Panc1 (cell line): ENCODE results near the gene LYG2. TPM values are rescaled to one million over a fixed set of nuclear protein-coding genes. Genes with fewer than 3 reads are reported as not detected.

Source experiments
- ATAC-seq: fragments of 200-7000 bp; cut with Tn5 transposase; 2 replicates; pipeline ENCODE4 v1.9.1; 2020; ENCODE audit warnings: mild to moderate bottlenecking, moderate library complexity
- BruUV-seq: library from RNA; stranded (reverse); fragments of 400-500 nt; replicated peaks from 2 replicates; lab custom pipeline; 2021; lab: Mats Ljungman, UMichigan
- CTCF ChIA-PET: fragments of 300-600 bp; sonication (Branson Sonifier 250); formaldehyde crosslinking; loops from one replicate; lab custom pipeline; 2022; ENCODE audit warnings: antibody characterized with exemption; lab: Charles Lee
- POLR2A ChIA-PET: fragments of 300-600 bp; sonication (Branson Sonifier 250); formaldehyde crosslinking; loops from one replicate; lab custom pipeline; 2022; ENCODE audit warnings: antibody characterized with exemption; lab: Charles Lee
- DNase-seq: peaks from one replicate; pipeline ENCODE4 v3.0.0-alpha.2; 2010; ENCODE audit warnings: low read depth, low spot score
- H3K27ac ChIP-seq: 2 replicates; pipeline ENCODE4 v1.5.1; 2011; ENCODE audit warnings: mild to moderate bottlenecking, low read length, inconsistent platforms
- H3K27me3 ChIP-seq: fragments of 200-500 bp; sonication (Bioruptor generic); 2 replicates; pipeline ENCODE4 v1.6.0; 2014; ENCODE audit warnings: low read length, inconsistent platforms; ENCODE audit not compliant: control insufficient read depth, insufficient read depth
- H3K36me3 ChIP-seq: fragments of 200-500 bp; sonication (Bioruptor generic); 2 replicates; pipeline ENCODE4 v1.5.1; 2014; ENCODE audit warnings: inconsistent platforms, mild to moderate bottlenecking, low read length, moderate library complexity; ENCODE audit not compliant: control insufficient read depth, insufficient read depth
- H3K4me1 ChIP-seq: 2 replicates; pipeline ENCODE4 v1.5.1; 2011; ENCODE audit warnings: inconsistent platforms, mild to moderate bottlenecking, low read length, moderate library complexity; ENCODE audit not compliant: control insufficient read depth, insufficient read depth
- H3K4me3 ChIP-seq, 2 experiments: 2 replicates each; pipeline ENCODE4 v1.5.1; 2011 to 2012; ENCODE audit warnings: low read depth in 2 of 2, low read length in 2 of 2, mild to moderate bottlenecking in 2 of 2, inconsistent platforms in 1 of 2, moderate library complexity in 1 of 2
- H3K9me3 ChIP-seq: fragments of 200-500 bp; sonication (Bioruptor generic); 2 replicates; pipeline ENCODE4 v1.5.1; 2014; ENCODE audit warnings: low read depth, mild to moderate bottlenecking, inconsistent platforms, low read length, moderate library complexity; ENCODE audit not compliant: control insufficient read depth, insufficient read depth
- CTCF ChIP-seq: fragments of 450-650 bp; IDR thresholded peaks from 2 replicates; pipeline ENCODE4 v1.5.1; 2017; ENCODE audit warnings: mild to moderate bottlenecking
- POLR2AphosphoS5 ChIP-seq: IDR thresholded peaks from 2 replicates; pipeline ENCODE4 v1.6.1; 2012; ENCODE audit warnings: mild to moderate bottlenecking, low read depth, low read length, moderate library complexity
- REST ChIP-seq, 2 experiments: IDR thresholded peaks; 2 replicates each; pipeline ENCODE4 v1.6.1; 2011 to 2012; ENCODE audit warnings: low read depth in 2 of 2, control low read depth in 1 of 2, low read length in 1 of 2, mild to moderate bottlenecking in 1 of 2, moderate library complexity in 1 of 2; ENCODE audit not compliant: insufficient read depth in 1 of 2
- SIN3A ChIP-seq: IDR thresholded peaks from 2 replicates; pipeline ENCODE4 v1.6.1; 2012; ENCODE audit warnings: low read depth, mild to moderate bottlenecking, low read length, moderate library complexity, borderline replicate concordance; ENCODE audit not compliant: insufficient read depth
- TCF7L2 ChIP-seq: IDR thresholded peaks from 2 replicates; pipeline ENCODE4 v1.6.1; 2011; ENCODE audit warnings: mild to moderate bottlenecking, low read depth, low read length, inconsistent platforms
- in situ Hi-C: cut with HindIII; loops from 2 replicates; pipeline ENCODE4 v1.10.0; 2016; ENCODE audit warnings: low sequenced_read_pairs, low pct_unique_long_range_greater_than_20kb
- intact Hi-C: fragments of 100-400 bp; cut with micrococcal nuclease; formaldehyde crosslinking; loops from one replicate; pipeline ENCODE4 v1.10.0; 2022; ENCODE audit not compliant: unreplicated experiment
- total RNA-seq: library from RNA; stranded (reverse); gene quantifications from one replicate; pipeline ENCODE4 v1.2.1, GENCODE V29; 2021; ENCODE audit not compliant: unreplicated experiment

Gene LYG2
- total RNA-seq, 1 experiment from 2014 or later: not detected

DNA sequence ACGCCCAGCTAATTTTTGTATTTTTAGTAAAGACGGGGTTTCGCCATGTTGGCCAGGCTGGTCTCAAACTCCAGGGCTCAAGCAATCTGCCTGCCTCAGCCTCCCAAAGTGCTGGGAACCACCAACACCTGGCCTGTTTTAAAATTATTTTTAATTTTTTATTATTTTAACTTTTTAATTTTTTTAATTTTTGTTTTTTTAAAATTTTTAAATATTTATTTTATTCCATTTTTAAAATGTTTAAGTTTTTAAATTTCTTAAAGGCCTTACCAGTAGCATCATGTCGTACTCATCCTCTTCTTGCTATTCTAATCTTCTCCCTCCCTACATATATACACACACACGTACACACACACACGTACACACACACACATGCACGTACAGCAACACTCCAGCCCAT, 44.1 kb upstream of the LYG2 start:
- TF ChIP-seq SIN3A (no peak), REST (IDR thresholded peaks at IDR 0.05; ENCODE audit: insufficient read depth in 1 of 2, low read depth in 2 of 2, low read length in 1 of 2) (no peak), TCF7L2 (no peak), CTCF (no peak), POLR2AphosphoS5 (no peak)
- intact Hi-C loops: no loop called here
- Histone ChIP-seq H3K36me3 (no peaks in the 10 kb centered on the region), H3K27me3 (no peaks in the 10 kb centered on the region), H3K4me1 (no peaks in the 10 kb centered on the region), H3K27ac (no peak overlapping the region), H3K9me3 (no peaks in the 10 kb centered on the region), H3K4me3 (no peak overlapping the region)
- in situ Hi-C loops: no loop called here
- ChIA-PET CTCF (no interaction called here), POLR2A (no interaction called here)
- ATAC-seq (no peak), DNase-seq (no peak)
- BruUV-seq: no TSS peak

- Histone ChIP-seq H3K27me3 (no peaks in the 10 kb centered on the region), H3K4me1 (no peaks in the 10 kb centered on the region), H3K27ac (no peak overlapping the region), H3K4me3 (no peak overlapping the region), H3K36me3 (no peaks in the 10 kb centered on the region), H3K9me3 (no peaks in the 10 kb centered on the region)
- CTCF ChIA-PET: no interaction called here
- in situ Hi-C loops (no loop called here), intact Hi-C loops (no loop called here)
- TF ChIP-seq REST (IDR thresholded peaks at IDR 0.05; ENCODE audit: insufficient read depth in 1 of 2, low read depth in 2 of 2, low read length in 1 of 2): no peak
- no peak for TF ChIP-seq SIN3A
- TF ChIP-seq TCF7L2: no peak
- TF ChIP-seq CTCF: no peak
- no peak for TF ChIP-seq POLR2AphosphoS5
- DNase-seq (no peak), ATAC-seq (no peak)
- POLR2A ChIA-PET: no interaction called here
- BruUV-seq: no TSS peak
Measured at GRCh38 chr2:99297994-99298393, 42.5 kb upstream of the LYG2 start.
